Activated naive CD4-positive, alpha-beta T cell treated with anti-CD3 and anti-CD28 coated beads, Interleukin-2, amount 50 U/mL, for 16 hours (primary cell): ENCODE data around the gene STING1.
"Not testable (repeated sequence)": the region's sequence is repeated elsewhere in the genome, so short reads cannot be mapped to it uniquely, and the experiment has no call there.

ENCODE experiments used
- DNase-seq: peaks from one replicate; pipeline ENCODE4 v3.0.0-alpha.2; 2020

STING1 gene

DNA sequence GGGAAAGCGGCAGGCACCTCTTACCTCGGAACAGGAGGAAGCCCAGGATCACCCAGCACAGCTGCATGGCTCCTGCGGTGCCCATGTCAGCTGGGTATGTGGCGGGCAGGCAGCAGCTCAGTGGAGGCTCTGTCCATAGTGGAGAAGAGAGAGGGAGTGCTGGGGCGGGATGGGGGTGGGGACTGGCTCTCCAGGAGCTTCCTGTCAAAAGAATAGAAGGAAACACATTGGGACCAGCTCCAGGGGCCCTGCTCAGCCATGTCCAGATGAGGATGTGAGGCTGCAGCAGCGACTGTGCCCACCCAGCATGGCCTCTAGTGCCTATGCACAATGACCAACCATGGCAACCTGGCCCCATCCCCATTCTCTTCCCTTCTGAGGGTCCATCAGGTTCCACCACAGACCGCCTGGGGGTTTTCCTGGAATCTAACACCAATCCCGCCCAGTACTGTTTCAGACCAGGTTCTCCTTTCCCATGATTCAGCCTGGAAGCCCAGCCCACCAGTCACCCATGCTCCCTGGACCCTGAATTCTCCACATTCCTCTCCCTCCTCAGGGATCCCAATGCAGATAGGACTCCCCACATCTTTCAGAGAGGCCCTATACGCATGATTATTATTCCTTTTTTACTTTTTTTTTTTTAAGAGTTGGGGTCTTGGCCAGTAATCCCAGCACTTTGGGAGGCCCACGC lies 19.8 kb downstream of the STING1 start, which contains the start of gene ECSCR:
ECSCR (minus strand) TSS at position 158 of the 691 bp plus-strand sequence; CDS start at position 85, 73 bp downstream.
- DNase-seq = no peak

- no peak for DNase-seq
Measured at GRCh38 chr5:139461698-139462097, 20.9 kb downstream of the STING1 start.

GRCh38 chr5:139461176-139461575 lies 21.4 kb downstream of the STING1 start:
- no peak for DNase-seq

- DNase-seq = no peak
Measured at GRCh38 chr5:139460455-139460854, 22.1 kb downstream of the STING1 start.

- peak; percentile 29 for DNase-seq
Measured at GRCh38 chr5:139459451-139459934, 23.1 kb downstream of the STING1 start.

DNA sequence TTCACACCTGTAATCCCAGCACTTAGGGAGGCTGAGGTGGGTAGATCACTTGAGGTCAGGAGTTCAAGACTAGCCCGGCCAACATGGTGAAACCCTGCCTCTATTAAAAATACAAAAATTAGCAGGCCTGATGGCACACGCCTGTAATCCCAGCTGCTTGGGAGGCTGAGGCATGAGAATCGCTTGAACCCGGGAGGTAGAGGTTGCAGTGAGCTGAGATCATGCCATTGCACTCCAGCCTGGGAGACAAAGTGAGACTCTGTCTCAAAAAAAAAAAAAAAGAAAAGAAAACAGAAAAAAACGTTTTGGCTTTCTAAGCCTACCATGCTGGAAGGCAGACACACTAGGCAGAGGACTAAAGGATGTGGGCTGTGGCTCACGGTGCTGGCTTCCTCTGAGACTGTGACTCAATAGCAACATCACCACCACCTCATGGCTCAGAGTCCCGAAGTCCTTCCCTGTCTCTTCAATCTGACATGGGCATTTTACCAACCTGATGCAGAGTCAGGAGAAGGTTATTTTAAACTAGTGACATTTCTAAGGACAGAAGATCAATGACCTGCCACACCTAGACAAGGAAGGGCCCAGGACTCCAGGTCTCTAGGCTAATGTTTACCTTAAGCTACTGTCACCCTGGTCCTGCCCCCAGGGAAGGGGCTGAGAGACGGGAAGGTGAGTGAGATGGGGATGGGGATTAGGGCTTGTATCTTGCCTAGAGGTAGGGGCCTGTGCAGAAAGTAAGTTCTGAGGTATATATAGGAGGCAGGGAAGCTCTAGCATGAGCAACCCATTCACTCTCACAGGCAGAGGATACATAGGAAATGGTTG lies 23.8 kb downstream of the STING1 start:
- DNase-seq = peak; percentile 73

GRCh38 chr5:139457653-139458306 lies 24.8 kb downstream of the STING1 start:
- DNase-seq = no peak

- no peak for DNase-seq
Measured at GRCh38 chr5:139457241-139457640, 25.3 kb downstream of the STING1 start.

DNA sequence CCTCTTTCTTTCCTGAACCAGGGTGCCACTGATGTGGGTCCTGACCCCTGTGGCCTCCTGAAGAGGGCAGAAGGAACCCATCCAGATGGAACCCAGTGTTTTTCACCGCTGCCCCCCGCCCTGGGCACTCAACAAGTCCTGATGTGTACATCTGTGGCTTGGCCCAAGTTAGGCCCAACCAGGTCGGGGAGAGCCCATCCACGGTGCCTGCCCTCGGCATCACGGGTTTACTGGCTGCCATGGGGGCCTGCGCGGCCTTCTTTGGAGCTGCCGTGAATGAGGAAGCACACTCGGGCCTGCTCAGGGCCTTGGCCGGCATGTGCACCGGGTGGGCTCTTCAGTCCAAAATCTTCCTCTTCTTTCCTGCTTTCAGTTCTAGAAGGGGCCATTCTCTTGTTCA lies 25.8 kb downstream of the STING1 start:
- no peak for DNase-seq

DNA sequence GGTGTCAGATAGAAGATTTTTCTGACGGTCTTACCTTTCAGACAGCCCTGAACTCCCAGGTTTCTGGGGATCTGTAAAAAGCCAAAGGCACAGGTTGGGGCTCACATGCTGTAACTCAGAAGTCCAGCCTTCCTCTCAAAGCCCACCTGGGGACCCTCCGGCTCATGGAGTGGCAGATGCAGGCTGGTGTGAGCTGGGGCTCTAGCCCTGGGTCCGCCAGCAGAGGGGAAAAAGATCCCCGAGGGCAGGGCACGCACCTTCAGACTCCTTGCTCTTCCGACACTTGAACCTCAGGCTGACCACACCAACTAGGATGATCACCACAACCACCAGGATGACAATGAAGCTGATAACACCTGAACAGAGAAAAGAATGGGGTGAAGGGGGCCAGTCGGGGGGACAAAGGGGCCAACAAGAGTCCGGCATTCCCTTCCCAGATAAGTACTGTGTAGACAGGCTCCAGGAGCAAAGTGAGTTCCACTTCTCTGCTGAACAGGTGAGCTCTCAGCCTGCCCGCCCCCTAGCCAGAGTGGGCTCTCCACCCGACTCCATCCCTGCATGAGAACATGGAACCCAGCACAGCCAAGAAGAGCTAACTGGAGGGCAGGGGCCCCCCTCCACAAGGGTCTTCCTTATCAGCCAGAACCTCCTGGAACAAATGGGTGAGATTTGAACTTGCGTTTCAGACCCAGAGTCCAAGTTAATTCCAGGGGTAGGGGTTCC lies 27.8 kb downstream of the STING1 start:
- DNase-seq = no peak

GRCh38 chr5:139453683-139454567 lies 28.6 kb downstream of the STING1 start:
- no peak for DNase-seq

GRCh38 chr5:139451878-139452660 lies 30.5 kb downstream of the STING1 start:
- DNase-seq = no peak

- no peak for DNase-seq
Measured at GRCh38 chr5:139451176-139451575, 31.4 kb downstream of the STING1 start.

DNA sequence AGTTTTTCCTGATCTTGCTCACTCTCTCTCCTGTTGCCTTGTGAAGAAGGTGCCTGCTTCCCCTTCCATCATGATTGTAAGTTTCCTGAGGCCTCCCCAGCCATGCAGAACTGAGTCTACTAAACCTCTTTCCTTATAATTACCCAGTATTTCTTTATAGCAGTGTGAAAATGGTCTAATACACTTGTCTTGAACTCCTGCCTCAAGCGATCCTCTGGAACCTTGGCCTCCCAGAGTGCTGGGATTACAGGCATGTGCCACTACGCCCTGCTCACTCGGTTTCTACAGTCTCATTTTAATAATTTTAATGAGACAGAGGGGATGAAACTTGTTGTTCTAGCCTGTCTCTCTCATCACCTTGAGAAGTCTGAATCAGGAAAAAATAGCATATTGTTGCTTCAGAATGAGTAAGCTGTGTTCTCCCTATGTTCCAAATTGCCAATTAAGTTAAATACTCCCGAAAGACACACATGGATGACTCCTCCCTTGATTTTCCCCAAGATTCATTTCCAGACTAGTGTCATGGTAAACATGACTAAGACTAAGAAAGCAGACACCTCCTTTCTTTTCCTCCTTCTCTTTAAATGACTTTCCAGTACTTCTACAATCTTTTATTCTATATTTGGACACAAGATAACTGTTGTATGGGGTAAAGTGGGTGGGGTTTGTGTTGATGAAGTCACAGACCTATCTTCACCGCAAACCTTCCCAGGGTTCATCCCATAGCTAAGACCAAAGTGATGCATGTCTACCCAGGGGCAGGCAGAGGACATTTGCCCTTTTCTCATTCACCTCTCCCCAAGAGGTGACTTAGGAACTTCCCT lies 35.4 kb downstream of the STING1 start:
- no peak for DNase-seq

GRCh38 chr5:139445325-139446170 lies 37.0 kb downstream of the STING1 start:
- no peak for DNase-seq

DNA sequence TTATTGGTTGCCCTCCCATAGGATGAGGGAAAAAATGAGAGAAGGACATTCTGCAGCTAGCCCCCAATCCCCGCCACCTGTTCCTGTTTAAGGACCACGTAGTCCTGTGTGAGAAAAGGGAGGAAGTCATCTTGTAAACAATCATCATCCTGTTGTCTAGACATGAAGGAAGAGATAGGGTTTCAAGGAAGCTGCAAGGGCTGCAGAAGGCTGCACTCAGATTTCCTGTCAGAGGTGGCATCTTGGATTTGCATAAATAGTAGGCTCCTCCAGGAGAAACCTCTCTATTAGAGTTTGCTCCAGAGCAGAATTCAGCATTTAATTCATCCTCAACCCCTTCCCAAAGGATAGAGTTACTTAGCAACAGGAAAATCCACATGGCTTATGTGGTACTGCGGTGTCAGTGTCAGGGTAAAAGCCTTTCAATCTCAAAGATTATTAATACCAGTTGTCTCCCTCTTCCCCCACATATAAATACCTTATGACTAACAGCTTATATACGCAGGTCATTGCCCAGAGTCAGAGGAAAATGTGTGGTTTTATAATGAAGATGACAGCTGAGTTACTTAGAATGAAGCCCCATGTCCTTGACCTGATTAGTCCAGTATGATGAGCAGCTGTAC lies 38.6 kb downstream of the STING1 start:
- no peak for DNase-seq

DNA sequence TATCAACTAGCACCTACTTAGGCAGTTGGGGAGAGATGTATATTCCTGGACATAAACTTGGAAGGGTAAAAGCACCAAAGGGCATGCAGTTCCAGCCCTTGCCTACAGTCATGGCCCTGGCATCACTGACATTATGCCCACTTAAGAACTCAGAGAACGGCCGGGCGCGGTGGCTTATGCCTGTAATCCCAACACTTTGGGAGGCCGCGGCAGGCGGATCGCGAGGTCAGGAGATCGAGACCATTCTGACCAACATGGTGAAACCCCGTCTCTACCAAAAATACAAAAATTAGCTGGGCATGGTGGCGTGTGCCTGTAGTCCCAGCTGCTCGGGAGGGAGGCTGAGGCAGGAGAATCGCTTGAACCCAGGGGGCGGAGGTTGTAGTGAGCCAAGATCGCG lies 42.1 kb downstream of the STING1 start:
- not testable (repeated sequence) for DNase-seq
